GM19238 (cell line): ENCODE measurements around the gene EMP1.
"Not testable (repeated sequence)": the region's sequence is repeated elsewhere in the genome, so short reads cannot be mapped to it uniquely, and the experiment has no call there.

Experiments
- DNase-seq: peaks from one replicate; pipeline ENCODE4 v3.0.0; 2011; ENCODE audit warnings: low spot score; ENCODE audit not compliant: insufficient read length

EMP1 gene

DNA sequence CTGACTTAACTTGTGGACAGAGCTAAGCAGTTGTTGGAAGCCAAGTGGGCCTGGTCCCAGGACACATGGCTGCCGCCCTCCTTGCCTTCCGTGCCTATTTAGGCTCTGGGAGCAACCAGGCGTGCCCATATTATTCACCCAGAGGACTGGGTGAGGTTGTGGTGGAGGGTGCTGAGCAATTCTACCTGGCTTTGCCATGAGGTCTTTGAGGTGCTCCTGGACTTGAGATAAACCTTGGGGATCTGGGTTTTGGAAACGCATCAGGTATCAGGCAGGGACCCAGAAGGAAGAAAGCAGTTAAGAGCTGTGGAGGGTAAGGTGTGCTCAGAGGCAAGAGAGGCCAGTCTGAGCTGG is 60.1 kb downstream of the EMP1 start:
- no peak for DNase-seq

DNA sequence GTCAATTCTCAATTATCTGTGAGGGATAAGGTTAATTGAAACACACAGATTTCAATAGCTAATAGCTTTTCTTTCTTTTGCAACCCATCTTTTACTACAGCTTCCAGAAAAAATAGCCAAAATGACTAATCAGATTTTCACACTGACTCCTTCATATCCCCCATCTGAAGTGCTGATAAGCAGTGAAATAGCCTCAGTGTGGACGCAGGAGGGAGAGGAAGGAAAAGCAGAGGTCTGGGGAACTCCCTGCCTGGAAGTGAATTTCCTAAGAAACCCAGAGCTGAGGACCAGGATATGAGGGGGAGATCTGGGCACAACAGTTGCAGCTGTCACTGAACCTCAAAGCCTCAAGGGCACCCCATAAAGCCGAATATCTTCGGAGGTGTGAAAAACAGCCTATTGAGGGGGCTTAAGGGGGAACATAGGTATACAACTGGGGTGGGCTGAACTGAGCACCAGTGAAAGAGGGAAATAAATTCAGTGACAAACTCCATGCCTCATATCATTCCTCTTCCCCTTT is 60.9 kb downstream of the EMP1 start:
- no peak for DNase-seq

DNA sequence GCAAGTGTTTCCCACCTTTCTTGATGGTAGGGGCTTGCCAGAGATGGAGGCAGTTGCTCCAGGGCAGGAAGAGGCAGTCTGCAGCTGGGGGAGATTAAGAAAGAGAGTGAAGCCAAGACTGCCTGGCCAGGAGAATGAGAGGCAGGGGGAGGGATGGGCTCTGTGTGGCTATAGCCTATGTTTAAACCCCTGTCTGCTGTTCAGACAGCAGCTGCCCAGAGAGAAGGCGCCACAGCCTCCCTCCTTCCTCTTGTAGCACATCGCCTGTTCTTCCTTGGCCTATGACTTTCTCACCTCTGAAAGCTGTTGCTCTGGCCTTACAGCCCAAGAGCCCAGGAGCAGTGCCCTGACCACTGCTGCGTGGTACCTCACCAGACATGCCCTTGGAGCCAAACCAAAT is 61.7 kb downstream of the EMP1 start:
- no peak for DNase-seq

DNA sequence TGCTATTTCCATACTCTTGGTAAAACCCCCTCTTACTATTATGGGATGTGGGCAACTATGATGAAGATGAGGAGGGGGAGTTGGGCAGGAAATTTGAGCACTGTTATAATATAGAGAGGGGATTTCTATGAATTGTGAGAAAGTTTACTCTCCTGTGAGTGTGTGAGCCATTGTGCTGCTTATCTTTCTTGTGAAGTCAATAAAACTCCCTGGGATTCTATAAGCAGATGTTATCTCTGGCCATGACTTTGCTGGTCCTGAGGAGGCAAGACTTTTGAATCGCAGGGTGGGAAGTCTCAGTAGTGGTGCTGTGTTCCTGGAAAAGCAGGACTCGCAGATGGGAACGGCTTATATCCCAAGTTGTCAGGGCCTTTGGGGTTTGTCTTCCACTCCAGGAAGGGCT is 62.2 kb downstream of the EMP1 start:
- DNase-seq, result no peak

DNA sequence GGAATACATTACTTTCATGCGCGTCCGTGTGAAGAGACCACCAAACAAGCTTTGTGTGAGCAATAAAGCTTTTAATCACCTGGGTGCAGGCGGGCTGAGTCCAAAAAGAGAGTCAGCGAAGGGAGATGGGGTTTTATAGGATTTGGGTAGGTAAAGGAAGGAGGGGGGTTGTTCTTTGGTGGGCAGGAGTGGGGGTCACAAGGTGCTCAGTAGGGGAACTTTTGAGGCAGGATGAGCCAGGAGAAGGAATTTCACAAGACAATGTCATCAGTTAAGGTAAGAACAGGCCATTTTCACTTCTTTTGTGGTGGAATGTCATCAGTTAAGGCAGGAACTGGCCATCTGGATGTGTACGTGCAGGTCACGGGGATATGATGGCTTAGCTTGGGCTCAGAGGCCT is 63.1 kb downstream of the EMP1 start:
- not testable (repeated sequence) for DNase-seq

DNA sequence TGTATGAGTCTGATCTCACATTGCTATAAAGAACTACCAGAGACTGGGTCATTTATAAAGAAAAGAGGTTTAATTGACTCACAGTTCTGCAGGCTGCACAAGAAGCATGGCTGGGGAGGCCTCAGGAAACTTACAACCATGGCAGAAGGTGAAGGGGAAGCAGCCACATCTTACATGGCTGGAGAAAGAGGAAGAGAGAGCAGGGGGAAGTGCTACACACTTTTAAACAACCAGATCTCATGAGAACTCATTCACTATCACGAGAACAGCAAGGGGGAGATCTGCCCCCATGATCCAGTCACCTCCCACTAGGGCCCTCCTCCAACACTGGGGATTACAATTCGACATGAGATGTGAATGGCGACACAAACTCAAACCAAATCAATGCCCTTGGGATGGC is 71.3 kb downstream of the EMP1 start:
- not testable (repeated sequence) for DNase-seq

DNA sequence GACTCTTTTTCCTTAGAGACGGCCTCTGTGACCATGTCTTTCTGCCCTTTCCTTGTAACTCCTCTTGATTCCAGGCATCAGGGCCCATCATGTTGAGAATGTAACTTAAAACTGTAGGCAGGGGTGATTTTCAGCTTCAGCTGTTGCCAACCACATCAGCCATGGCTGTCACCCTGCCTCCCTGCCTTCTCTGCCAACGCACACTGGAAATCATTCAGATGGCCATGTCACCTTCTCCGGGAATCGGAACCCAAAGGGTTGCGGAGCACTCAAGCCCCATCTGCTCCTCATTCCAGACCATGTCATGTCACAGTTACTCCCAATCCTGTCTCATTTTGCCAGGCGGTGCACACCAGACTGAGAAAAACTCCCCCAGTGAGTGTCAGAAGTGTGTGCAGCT is 72.1 kb downstream of the EMP1 start:
- no peak for DNase-seq
